ENCODE measurements around the gene SLC35D3.
"Not testable (repeated sequence)": the region's sequence is repeated elsewhere in the genome, so short reads cannot be mapped to it uniquely, and the experiment has no call there.

SLC35D3 gene

DNA sequence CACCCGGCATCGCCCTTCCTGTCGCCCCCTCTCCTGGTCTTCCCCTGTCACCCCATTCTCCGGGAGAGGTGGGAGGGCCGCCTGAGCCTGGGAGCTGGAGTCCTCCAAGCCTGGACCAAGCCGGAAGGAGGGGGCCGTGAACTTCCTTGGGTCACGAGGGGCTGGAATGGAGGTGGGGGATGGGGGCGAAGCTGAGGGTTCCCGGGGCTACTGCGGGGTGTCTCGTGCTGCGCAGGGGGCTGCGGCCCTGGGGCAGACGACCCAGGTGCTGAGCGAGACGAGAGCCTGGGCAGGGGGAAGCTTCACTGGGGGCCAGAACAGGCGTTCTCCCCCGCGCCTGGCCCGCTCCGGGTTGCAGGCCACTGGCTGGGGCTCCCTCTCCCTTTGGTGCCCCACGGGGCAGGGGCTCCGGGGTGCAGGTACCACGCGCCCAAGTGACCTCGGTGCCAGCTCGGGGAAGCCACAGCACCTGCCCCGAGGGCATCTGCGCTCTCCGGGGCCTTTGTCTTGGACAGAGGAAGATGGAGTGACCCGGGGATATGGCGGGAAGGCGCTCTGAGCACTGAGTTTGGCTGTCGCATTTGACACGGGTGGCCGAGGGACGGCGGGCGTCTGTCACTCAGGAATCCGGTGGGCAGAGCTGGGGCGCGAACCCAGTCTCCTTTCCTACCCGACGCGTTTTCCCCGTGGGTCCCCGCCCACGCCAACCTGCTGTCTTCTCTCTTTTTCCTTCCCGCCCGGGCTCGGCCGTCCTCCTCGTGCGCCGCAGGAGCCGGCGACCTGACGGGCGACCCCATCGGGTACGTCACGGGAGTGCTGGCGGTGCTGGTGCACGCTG, 1.2 kb downstream of the SLC35D3 start:
- no peak for DNase-seq (ENCODE audit: low read depth)

DNA sequence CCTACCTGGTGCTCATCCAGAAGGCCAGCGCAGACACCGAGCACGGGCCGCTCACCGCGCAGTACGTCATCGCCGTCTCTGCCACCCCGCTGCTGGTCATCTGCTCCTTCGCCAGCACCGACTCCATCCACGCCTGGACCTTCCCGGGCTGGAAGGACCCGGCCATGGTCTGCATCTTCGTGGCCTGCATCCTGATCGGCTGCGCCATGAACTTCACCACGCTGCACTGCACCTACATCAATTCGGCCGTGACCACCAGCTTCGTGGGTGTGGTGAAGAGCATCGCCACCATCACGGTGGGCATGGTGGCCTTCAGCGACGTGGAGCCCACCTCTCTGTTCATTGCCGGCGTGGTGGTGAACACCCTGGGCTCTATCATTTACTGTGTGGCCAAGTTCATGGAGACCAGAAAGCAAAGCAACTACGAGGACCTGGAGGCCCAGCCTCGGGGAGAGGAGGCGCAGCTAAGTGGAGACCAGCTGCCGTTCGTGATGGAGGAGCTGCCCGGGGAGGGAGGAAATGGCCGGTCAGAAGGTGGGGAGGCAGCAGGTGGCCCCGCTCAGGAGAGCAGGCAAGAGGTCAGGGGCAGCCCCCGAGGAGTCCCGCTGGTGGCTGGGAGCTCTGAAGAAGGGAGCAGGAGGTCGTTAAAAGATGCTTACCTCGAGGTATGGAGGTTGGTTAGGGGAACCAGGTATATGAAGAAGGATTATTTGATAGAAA, 2.0 kb downstream of the SLC35D3 start:
- no peak for DNase-seq (ENCODE audit: low read depth)

DNA sequence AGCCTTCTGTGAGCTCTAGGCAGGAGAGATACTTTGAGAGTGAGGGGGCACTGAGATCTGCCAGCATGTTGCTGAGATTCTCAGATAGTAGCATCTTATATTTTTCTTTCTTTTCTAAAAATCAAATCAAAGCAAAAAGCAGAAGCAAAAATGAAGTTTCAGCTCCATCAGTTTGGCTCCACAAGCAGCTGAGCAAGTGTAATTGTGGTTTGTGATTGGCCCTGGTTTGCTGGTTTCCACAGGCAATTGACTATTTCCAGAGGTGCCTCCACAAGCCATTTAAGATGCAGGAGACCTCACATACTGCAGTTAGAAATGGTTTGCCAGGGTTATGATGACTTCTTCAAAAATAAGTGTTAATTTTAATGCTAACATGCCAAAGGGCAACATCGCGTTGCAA, 4.3 kb downstream of the SLC35D3 start:
- DNase-seq (ENCODE audit: low read depth): no peak

DNA sequence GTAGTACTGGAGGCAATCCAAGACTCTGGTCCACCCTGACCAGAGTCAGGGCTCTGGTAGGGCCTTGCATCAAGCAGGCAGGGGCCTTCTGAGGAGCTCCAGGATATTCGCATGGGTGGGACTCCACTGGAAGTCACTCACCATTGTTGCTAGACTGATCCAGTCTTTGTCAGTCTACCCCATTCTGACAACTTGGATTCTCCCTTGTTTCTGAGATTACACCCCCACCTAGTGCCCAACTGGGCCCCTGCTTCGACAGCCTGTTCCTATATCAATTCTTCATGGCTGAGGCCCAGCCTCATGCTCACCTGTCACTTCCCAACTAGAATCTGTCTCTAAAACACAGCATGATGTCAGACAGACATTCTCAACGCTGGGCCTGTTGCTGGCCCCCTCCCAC, 5.2 kb downstream of the SLC35D3 start:
- no peak for DNase-seq (ENCODE audit: low read depth)

DNA sequence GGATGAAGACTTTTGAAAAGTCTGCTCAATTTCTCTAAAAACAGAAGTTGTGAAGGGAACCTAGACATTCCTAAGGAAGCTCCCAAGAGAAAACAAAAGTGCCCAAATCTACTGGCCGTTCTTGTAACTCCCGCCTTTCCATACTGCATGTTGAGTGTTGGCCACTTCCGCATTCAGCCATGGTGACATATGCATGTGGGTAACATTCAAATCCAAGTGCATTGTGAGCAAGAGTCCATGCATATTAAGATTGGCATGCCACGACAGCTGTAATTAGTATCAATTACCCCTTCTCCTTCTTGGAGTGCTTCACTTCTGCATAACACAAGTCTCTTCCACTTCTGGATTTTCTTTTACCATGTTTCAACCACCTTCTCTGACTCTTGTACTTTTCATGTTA, 8.4 kb downstream of the SLC35D3 start:
- DNase-seq (ENCODE audit: low read depth): no peak

DNA sequence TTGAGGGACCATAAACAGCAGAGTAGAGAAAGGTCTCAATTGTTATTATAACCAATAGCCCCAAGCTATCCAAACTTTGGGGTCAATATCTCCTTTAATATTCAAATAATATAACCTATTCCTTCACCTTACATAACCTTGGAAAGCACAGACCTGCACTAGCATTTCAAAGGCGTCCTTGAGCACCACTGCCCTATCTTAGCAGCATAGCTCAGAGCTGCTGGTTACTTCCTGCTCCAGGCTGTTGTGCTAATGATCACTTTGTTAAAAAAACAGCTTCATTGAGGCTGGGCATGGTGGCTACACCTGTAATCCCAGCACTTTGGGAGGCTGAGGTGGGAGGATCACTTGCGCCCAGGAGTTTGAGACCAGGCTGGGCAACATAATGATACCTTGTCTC, 10.5 kb downstream of the SLC35D3 start:
- DNase-seq (ENCODE audit: low read depth): no peak

DNA sequence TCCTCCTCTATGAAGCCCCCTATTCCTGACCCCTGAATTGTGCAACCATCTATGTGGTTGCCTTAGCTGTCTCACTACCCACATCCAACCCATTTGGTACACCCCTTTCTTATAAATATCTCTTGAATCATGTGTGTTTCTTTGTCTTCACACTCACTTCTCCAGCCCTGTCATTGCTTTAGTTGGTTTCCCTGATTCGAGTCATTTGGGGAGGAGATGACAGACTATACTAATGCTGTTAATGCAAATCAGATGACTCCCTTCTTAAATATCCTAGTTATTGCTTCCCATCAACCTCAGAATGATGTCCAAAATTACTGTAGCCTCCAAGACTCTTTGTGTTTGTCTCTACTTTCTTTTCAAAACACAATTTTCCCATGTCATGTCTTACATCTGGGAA, 23.0 kb downstream of the SLC35D3 start:
- no peak for DNase-seq (ENCODE audit: low read depth)

DNA sequence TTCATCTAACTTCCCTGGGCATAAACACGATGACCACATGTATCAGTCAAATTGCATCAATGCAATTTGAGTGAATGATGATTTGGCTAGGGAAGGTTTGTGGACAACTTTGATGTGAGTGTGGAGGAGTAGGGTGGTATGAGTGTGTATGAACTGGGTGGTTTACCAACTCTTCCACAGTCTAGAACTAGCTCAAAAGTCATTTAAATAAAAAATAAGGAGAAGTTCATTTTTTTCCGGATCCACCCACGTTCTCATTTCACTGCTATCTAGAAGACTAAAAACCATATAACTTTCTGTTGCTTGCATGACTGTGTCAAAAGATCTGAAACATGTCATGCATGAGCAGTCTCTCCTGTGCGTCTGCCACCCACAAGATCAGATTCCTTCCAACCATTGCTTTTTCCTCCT, 23.6 kb downstream of the SLC35D3 start:
- DNase-seq (ENCODE audit: low read depth): no peak

DNA sequence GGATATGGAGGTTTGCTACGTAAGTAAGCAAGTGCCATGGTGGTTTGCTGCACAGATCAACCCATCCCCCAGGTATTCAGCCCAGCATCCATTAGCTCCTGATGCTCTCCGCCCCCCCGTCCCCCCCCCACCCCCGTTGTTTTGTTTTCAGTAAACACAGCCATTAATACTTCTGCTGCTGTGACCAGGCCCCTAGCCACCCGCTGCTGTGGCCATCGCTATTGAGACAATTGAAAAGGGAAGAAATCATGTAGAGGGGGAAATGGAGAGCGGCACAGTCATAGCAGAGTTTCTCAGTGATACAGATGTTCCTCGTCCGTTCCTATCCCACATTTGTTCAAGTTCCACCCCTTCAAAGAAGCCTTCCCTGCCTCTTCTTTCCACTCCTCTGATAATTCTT, 24.9 kb downstream of the SLC35D3 start:
- DNase-seq (ENCODE audit: low read depth): no peak

DNA sequence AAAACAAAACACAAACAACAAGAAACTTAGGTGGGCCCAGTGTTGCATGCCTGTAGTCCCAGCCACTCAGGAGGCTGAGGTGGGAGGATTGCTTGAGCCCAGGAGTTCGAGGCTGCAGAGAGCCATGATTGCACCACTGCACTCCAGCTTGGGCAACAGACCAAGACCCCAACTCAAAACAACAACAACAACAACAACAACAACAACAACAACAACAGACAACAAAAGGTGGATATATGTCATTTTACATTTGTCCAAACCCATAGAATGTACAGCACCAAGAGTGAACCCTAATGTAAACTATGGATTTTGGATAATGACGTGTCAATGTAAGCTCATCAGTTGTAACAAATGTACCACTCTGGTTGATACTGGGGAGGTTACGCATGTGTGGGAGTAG, 27.9 kb downstream of the SLC35D3 start:
- DNase-seq (ENCODE audit: low read depth): not testable (repeated sequence)

DNA sequence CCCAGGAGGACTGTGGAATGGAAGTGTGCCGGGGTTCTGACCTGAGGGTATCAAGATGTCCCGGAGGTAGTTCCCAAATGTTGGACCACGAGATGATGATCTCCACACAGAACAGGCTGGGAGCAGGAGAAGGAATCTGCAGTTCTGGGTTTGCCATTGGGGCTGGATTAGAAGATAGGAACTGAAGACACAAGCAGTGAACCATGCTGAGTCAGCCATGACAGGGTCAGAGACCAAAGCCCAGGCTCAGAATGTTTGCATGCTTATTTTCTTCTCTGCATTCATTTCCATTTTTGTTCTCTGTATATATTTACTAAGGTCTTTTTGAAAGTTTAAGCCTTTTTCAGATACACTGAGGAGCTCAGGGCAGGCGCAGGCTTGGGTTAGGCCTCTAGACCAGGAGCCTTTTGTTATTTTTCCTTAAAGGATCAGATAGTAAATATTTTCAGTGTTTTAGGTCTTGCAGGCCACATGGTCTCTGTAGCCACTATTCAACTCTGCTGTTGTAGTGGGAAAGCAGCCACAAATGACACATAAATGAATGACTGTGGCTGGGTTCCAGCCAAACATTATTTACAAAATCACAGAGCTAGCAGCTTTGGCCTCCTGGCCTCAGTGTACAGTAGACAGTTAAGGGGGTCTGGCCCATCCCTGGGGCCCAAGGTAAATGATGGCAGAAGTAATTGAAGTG, 28.5 kb downstream of the SLC35D3 start:
- no peak for DNase-seq (ENCODE audit: low read depth)

DNA sequence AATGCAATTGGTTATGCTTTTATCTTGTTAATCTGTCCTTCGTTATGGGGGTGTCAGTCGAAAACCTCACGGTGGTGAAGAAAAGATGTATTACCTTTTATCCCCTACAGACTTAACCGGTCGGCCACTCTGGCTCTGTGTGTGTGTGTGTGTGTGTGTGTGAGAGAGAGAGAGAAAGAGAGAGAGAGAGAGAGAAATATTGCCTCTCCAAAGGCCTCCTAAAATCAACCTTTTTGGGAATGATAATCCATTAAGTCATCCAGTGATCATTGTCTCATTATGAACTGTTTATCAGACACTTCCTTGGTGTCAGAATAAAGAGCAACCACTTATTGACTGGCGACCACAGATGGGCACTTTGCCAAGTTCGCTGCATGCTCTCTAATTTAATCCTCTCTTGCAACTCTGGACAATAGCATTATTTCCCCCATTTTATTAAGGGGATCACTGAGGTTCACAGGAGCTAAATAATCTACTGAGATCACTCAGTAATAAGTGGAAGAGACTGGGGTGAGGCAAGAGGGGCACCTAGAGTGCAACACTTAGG, 30.7 kb downstream of the SLC35D3 start:
- DNase-seq (ENCODE audit: low read depth): no peak

DNA sequence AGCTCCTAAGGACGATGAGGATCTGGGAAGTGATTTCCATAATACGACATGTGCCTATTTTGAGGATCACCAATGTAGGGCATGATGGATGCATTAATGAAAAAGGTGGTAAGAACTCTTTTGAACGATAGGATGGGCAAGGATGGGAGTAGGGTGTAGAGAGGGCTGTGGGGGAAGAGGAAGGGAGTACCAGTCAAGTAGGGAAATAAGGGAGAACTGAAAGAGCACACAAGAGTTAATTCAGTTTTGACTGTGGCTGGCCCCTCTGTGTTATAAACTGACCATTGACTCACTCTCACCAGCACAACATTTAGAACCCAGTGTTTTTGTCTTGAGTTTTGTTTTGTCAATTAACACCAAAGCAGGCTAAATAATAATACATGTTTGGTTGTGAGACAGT, 33.0 kb downstream of the SLC35D3 start:
- no peak for DNase-seq (ENCODE audit: low read depth)

DNA sequence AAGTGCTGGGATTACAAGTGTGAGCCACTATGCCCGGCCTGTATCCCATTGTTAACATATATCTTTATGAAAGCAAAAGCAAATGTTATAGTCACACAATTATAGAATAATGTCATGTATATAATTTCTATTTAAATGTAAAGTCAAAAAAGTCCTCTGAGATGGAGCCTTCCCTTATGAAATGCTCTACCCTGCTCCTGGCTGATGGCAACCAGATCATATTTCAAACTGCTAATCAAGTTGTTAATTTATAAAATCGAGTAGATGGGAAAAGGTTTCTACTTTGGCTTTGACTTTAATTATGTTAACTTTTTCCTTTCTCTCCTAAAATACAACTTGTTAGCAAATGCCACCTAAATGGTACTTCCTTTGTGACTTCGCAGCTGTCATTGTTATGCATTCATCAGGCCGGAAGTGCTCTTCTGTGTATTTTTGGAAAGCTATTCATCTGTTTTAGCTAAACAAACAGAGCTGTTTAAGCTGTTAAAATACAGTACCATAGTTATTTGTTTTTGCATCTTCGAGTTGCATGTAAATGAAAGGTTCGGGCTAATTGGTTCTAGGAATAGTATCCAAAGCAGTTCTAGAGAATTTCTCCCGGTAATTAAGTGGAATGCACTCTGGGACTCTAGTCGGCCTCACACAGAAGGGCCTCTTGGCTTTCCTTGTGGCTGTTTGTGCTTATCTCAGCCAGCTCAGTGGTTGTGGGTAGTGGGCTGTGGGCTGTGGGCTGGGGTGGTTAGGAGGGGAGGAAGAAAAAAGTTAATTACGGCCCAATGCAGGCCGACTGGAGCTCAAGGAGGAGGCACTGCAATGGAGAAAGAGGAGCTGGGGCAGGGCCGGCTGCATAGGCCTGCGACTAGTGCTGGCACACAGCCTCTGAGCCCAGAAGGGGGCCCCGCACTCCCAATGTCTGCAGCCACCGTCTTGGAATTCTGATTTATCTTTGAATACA, 34.8 kb downstream of the SLC35D3 start:
- no peak for DNase-seq (ENCODE audit: low read depth)

DNA sequence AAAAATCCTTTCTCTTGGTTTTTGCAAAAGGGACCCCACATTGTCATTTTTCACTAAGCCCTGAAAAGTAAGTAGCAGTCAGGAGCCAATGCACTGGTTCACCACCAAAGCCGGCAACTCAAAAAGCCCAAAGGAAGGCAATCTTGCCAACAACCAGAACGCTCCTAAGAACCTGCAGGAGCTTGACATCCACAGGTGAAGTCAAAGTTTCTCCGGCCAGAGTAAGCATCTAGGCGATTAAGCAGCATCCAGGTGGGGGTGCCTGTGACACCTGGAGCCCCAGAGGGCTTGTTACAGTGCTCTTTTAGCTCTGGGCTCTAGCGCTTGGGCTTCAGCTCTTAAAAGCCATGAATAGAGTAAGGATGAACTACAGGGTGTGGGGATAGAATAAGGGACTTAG, 36.1 kb downstream of the SLC35D3 start:
- DNase-seq (ENCODE audit: low read depth): no peak

DNA sequence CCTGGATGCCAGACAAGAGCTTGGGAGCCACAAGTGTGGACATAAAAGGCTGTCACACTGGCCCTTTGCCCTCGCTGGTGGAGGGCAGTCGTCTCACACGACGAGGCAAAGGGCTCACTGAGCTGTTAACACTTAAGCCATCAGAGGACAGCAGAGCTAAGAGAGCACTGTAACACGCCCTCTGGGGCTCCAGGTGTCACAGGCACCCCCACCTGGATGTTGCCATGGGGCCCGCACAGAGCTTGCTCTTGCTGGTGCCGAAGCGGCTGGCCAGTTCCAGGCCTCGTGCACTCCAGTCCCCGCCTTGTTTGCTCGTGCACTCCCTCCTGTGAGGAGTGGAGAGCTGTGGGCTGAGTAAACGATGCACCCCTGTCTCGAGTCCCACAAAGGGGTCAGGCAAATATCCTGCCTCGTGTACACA, 37.4 kb downstream of the SLC35D3 start:
- no peak for DNase-seq (ENCODE audit: low read depth)

DNA sequence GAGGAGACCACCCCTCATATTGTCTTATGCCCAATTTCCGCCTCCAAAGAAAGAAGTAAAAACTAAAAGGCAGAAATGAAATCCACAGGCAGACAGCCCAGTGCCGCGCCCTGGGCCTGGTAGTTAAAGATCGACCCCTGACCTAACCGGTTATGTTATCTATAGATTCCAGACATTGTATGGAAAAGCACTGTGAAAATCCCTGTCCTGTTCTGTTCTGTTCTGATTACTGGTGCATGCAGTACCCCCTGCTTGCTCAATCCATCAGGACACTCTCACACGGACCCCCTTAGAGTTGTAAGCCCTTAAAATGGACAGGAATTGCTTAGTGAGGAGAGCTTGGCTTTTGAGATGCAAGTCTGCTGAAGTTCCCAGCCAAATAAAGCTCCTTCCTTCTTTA, 37.8 kb downstream of the SLC35D3 start:
- DNase-seq (ENCODE audit: low read depth): not testable (repeated sequence)

DNA sequence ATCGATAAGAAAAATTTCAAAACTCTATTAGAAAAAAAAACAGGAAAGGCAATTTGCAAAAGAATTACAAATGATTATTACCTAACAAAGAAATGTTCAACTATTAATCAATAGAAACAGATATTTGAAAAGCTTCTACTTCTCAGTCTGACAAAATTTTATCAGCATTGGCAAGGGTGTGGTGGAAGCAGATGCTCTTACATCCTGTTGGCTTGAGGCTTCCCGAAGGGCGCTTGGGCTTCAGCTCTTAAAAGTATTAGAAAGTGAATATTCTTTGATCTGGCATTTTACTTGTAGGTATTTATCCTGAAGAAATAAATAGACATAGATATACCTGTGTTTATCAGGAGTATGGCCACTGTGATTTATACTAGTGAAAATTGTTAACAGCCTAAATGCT, 38.7 kb downstream of the SLC35D3 start:
- DNase-seq (ENCODE audit: low read depth): no peak

DNA sequence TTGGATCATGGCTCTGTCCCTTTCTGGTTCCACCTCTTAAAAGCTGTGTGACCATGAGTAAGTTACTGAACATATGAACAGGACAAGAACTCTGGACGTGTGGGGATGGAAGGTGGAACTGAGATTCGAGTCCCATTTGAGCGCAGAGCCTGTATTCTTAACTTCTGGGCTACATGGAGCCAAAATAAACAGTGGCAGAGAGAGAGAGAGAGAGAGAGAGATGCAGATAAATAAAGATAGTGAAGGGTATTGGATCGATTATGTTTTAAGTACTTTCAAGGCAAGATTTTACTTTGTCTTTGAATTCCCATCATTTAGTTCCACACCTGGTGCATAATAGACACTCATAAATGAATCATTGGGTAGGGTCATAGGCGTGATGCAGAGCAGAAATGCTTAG, 39.7 kb downstream of the SLC35D3 start:
- DNase-seq (ENCODE audit: low read depth): no peak

DNA sequence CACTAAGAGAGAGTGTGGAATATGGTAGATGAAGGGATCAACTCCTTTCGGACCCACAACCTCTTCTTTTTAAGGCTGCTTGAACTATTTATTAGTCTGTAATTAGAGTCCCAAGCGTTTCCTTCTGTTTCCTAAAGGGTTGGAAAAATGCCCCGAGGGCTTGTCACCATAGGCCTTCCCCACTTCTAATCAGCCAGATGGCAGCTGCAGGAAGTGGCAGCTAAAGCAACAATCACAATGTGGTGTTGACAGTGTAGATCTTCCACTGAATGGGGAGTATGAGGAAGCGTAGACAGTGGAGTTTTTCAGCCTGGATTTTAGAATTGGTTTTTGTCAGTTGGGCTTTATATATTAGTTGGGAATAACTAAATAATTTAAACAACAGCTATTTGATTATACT, 40.6 kb downstream of the SLC35D3 start:
- no peak for DNase-seq (ENCODE audit: low read depth)

DNA sequence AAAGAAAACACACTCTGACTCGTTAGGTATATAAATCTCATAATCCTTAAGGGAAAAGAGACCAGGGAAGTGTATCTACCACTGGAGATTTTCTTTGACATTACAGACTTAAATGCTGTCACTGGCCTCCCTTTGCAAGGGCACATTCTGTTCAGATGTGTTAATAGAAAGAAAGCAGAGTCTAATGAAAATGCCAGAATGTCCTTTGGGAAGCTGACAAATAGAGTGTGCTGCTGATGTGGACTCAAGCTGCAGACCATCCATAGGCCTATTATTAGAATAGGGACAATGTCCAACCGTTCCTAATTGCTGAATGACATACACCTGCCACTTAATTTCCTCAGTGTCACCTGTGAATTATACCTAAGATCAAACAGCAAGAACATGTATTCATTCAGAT, 41.2 kb downstream of the SLC35D3 start:
- DNase-seq (ENCODE audit: low read depth): no peak

Data from T follicular helper cell (primary cell).